ENCODE data around the gene RAD51. TPM values are rescaled to one million over a fixed set of nuclear protein-coding genes. Genes with fewer than 3 reads are reported as not detected.
A peak's percentile ranks its signal among the peaks of the same experiment; 100 is the strongest.

The RAD51 gene
- polyA plus RNA-seq, 2 donors, result 2.5 to 5.9 TPM

- H3K27ac ChIP-seq (ENCODE audit: low read depth in 2 of 2, low read length in 1 of 2), result peak overlapping the region in 1 of 2 donors; percentile 18
- H3K9me3 ChIP-seq (ENCODE audit: control insufficient read depth in 2 of 2, insufficient read depth in 1 of 2, low read depth in 1 of 2, low read length in 1 of 2), result peaks cover 0 to 2% of the 10 kb centered on the region in 2 donors
- H3K4me1 ChIP-seq (ENCODE audit: control insufficient read depth in 2 of 2, insufficient read depth in 2 of 2, low read length in 1 of 2), result peaks cover 3 to 33% of the 10 kb centered on the region in 2 donors
- H3K27me3 ChIP-seq (ENCODE audit: control insufficient read depth in 1 of 2, insufficient read depth in 2 of 2, low read length in 2 of 2), result no peaks in the 10 kb centered on the region
- 89 to 91% methylated on average over 8 of the region's 8 CpGs for WGBS, 2 donors
- no peak overlapping the region for H3K4me3 ChIP-seq (ENCODE audit: low read depth in 1 of 2, low read length in 2 of 2)
- H3K36me3 ChIP-seq (ENCODE audit: control insufficient read depth in 2 of 2, insufficient read depth in 2 of 2, low read length in 1 of 2), result peaks cover 14 to 37% of the 10 kb centered on the region in 2 donors
Measured at GRCh38 chr15:40773496-40773895, 78.5 kb downstream of the RAD51 start.

GRCh38 chr15:40773902-40774301 is 78.9 kb downstream of the RAD51 start:
- 95% methylated on average over 6 of the region's 6 CpGs for WGBS, 2 donors
- H3K27me3 ChIP-seq (ENCODE audit: control insufficient read depth in 1 of 2, insufficient read depth in 2 of 2, low read length in 2 of 2), result no peaks in the 10 kb centered on the region
- peaks cover 3 to 29% of the 10 kb centered on the region in 2 donors for H3K4me1 ChIP-seq (ENCODE audit: control insufficient read depth in 2 of 2, insufficient read depth in 2 of 2, low read length in 1 of 2)
- H3K4me3 ChIP-seq (ENCODE audit: low read depth in 1 of 2, low read length in 2 of 2), result no peak overlapping the region
- peak overlapping the region in 1 of 2 donors; percentile 24 for H3K27ac ChIP-seq (ENCODE audit: low read depth in 2 of 2, low read length in 1 of 2)
- H3K9me3 ChIP-seq (ENCODE audit: control insufficient read depth in 2 of 2, insufficient read depth in 1 of 2, low read depth in 1 of 2, low read length in 1 of 2), result peaks cover 0 to 2% of the 10 kb centered on the region in 2 donors
- peaks cover 14 to 38% of the 10 kb centered on the region in 2 donors for H3K36me3 ChIP-seq (ENCODE audit: control insufficient read depth in 2 of 2, insufficient read depth in 2 of 2, low read length in 1 of 2)

GRCh38 chr15:40775007-40775406 is 80.0 kb downstream of the RAD51 start:
- Histone ChIP-seq H3K36me3 (ENCODE audit: control insufficient read depth in 2 of 2, insufficient read depth in 2 of 2, low read length in 1 of 2) (peaks cover 14 to 47% of the 10 kb centered on the region in 2 donors), H3K4me3 (ENCODE audit: low read depth in 1 of 2, low read length in 2 of 2) (no peak overlapping the region), H3K9me3 (ENCODE audit: control insufficient read depth in 2 of 2, insufficient read depth in 1 of 2, low read depth in 1 of 2, low read length in 1 of 2) (peaks cover 0 to 2% of the 10 kb centered on the region in 2 donors), H3K4me1 (ENCODE audit: control insufficient read depth in 2 of 2, insufficient read depth in 2 of 2, low read length in 1 of 2) (peaks cover 3 to 20% of the 10 kb centered on the region in 2 donors), H3K27me3 (ENCODE audit: control insufficient read depth in 1 of 2, insufficient read depth in 2 of 2, low read length in 2 of 2) (no peaks in the 10 kb centered on the region), H3K27ac (ENCODE audit: low read depth in 2 of 2, low read length in 1 of 2) (no peak overlapping the region)
- WGBS, 2 donors, result 86 to 94% methylated on average over 10 of the region's 10 CpGs

GRCh38 chr15:40775740-40776536 is 81.0 kb downstream of the RAD51 start:
- Histone ChIP-seq H3K9me3 (ENCODE audit: control insufficient read depth in 2 of 2, insufficient read depth in 1 of 2, low read depth in 1 of 2, low read length in 1 of 2) (peaks cover 0 to 2% of the 10 kb centered on the region in 2 donors), H3K4me3 (ENCODE audit: low read depth in 1 of 2, low read length in 2 of 2) (peak overlapping the region in 1 of 2 donors; percentile 26), H3K27me3 (ENCODE audit: control insufficient read depth in 1 of 2, insufficient read depth in 2 of 2, low read length in 2 of 2) (no peaks in the 10 kb centered on the region), H3K27ac (ENCODE audit: low read depth in 2 of 2, low read length in 1 of 2) (peak overlapping the region; percentile 47 to 90), H3K4me1 (ENCODE audit: control insufficient read depth in 2 of 2, insufficient read depth in 2 of 2, low read length in 1 of 2) (peaks cover 0 to 14% of the 10 kb centered on the region in 2 donors), H3K36me3 (ENCODE audit: control insufficient read depth in 2 of 2, insufficient read depth in 2 of 2, low read length in 1 of 2) (peaks cover 14 to 42% of the 10 kb centered on the region in 2 donors)
- 81% methylated on average over 14 of the region's 14 CpGs for WGBS, 2 donors

- H3K4me3 ChIP-seq (ENCODE audit: low read depth in 1 of 2, low read length in 2 of 2), result peak overlapping the region in 1 of 2 donors; percentile 26
- peaks cover 0 to 9% of the 10 kb centered on the region in 2 donors for H3K4me1 ChIP-seq (ENCODE audit: control insufficient read depth in 2 of 2, insufficient read depth in 2 of 2, low read length in 1 of 2)
- WGBS, 2 donors, result 50 to 53% methylated on average over 10 to 11 of the region's 11 CpGs
- peaks cover 14 to 40% of the 10 kb centered on the region in 2 donors for H3K36me3 ChIP-seq (ENCODE audit: control insufficient read depth in 2 of 2, insufficient read depth in 2 of 2, low read length in 1 of 2)
- no peaks in the 10 kb centered on the region for H3K27me3 ChIP-seq (ENCODE audit: control insufficient read depth in 1 of 2, insufficient read depth in 2 of 2, low read length in 2 of 2)
- H3K9me3 ChIP-seq (ENCODE audit: control insufficient read depth in 2 of 2, insufficient read depth in 1 of 2, low read depth in 1 of 2, low read length in 1 of 2), result peaks cover 0 to 2% of the 10 kb centered on the region in 2 donors
- peak overlapping the region; percentile 81 to 90 for H3K27ac ChIP-seq (ENCODE audit: low read depth in 2 of 2, low read length in 1 of 2)
Measured at GRCh38 chr15:40776537-40777141, 81.7 kb downstream of the RAD51 start.

Other genes starting within 250 kb of the RAD51 start
- gene CHST14, start 224.2 kb upstream of the RAD51 start, polyA plus RNA-seq, result 1 to 10 TPM; 4.3 to 4.4 TPM
- gene CCDC32, start 130.1 kb upstream of the RAD51 start, polyA plus RNA-seq, result 10 to 100 TPM in 1 of 2 donors, 1 to 10 TPM in 1; 7.9 to 11.1 TPM
- 1 to 10 TPM; 5.0 to 7.3 TPM for gene RPUSD2, start 125.9 kb upstream of the RAD51 start, polyA plus RNA-seq
- gene KNL1, start 100.9 kb upstream of the RAD51 start, polyA plus RNA-seq, result 1 to 10 TPM; 1.8 to 2.6 TPM
- gene RMDN3, start 60.1 kb downstream of the RAD51 start, polyA plus RNA-seq, result 10 to 100 TPM; 18.0 to 21.6 TPM
- 10 to 100 TPM; 42.9 to 87.9 TPM for gene GCHFR, start 68.9 kb downstream of the RAD51 start, polyA plus RNA-seq
- gene C15orf62, start 74.8 kb downstream of the RAD51 start, polyA plus RNA-seq, result 10 to 100 TPM; 21.3 to 71.9 TPM
- gene ZFYVE19, start 111.9 kb downstream of the RAD51 start, polyA plus RNA-seq, result 10 to 100 TPM; 22.5 to 45.5 TPM
- gene DNAJC17, start 112.3 kb downstream of the RAD51 start, polyA plus RNA-seq, result 10 to 100 TPM; 51.3 to 88.1 TPM
- under 1 TPM; 0.21 to 0.37 TPM for gene PPP1R14D, start 133.5 kb downstream of the RAD51 start, polyA plus RNA-seq
- gene SPINT1, start 148.9 kb downstream of the RAD51 start, polyA plus RNA-seq, result 100 to 1,000 TPM; 161 to 191 TPM
- 100 to 1,000 TPM; 137 to 138 TPM for gene RHOV, start 179.1 kb downstream of the RAD51 start, polyA plus RNA-seq
- 1 to 10 TPM; 6.8 to 7.6 TPM for gene VPS18, start 199.3 kb downstream of the RAD51 start, polyA plus RNA-seq
- gene DLL4, start 234.2 kb downstream of the RAD51 start, polyA plus RNA-seq, result 1 to 10 TPM; 1.8 to 1.9 TPM

Measured in esophagus (tissue), 2 donors.